ENCODE results near the gene RNF146.
"Not testable (repeated sequence)": the region's sequence is repeated elsewhere in the genome, so short reads cannot be mapped to it uniquely, and the experiment has no call there.

Gene RNF146

DNA sequence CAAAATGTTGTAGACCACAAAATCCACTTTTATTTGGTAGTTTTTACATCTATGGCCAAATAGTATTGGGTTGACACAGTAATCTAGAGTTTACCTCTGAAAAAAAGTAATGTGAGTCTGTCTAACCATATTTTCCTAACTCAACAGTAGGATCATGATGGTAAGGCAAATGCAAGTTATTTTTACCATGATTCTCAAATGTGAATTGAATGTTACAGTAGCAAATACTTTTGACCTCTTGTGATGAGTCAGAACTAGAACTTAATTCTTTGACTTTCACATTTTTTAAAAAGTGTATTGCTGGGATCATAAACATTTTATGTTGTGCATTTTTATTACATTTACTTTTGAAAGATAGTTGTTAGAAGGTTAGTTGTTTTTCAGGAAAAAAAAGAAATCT is 22.0 kb downstream of the RNF146 start:
- DNase-seq (ENCODE audit: low read depth in 2 of 2) = no peak

- DNase-seq (ENCODE audit: low read depth in 2 of 2) = no peak
Observed at GRCh38 chr6:127289934-127290333, 23.3 kb downstream of the RNF146 start.

- DNase-seq (ENCODE audit: low read depth in 2 of 2) = no peak
Observed at GRCh38 chr6:127290391-127291265, 24.0 kb downstream of the RNF146 start.

- no peak for DNase-seq (ENCODE audit: low read depth in 2 of 2)
Observed at GRCh38 chr6:127291495-127291894, 24.8 kb downstream of the RNF146 start.

- no peak for DNase-seq (ENCODE audit: low read depth in 2 of 2)
Observed at GRCh38 chr6:127297502-127298070, 30.9 kb downstream of the RNF146 start.

DNA sequence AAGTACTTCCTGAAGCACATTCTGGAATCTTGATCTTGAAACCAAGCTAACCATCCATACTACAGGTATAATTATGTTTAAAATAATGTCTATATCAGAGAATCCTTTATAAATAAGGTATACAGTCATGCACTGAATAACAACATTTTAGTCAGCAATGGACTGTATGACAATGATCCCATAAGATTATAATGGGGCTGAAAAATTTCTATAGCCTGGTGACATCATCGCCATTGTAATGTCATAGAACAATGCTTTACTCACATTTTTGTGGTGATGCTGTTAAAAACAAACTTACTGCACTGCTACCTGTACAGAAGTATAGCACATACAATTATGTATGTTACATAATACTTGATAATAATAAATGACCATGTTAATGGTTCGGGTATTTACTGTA is 31.8 kb downstream of the RNF146 start:
- DNase-seq (ENCODE audit: low read depth in 2 of 2) = no peak

- DNase-seq (ENCODE audit: low read depth in 2 of 2) = no peak
Observed at GRCh38 chr6:127299522-127300240, 33.0 kb downstream of the RNF146 start.

GRCh38 chr6:127300411-127300810 is 33.7 kb downstream of the RNF146 start:
- no peak for DNase-seq (ENCODE audit: low read depth in 2 of 2)

DNA sequence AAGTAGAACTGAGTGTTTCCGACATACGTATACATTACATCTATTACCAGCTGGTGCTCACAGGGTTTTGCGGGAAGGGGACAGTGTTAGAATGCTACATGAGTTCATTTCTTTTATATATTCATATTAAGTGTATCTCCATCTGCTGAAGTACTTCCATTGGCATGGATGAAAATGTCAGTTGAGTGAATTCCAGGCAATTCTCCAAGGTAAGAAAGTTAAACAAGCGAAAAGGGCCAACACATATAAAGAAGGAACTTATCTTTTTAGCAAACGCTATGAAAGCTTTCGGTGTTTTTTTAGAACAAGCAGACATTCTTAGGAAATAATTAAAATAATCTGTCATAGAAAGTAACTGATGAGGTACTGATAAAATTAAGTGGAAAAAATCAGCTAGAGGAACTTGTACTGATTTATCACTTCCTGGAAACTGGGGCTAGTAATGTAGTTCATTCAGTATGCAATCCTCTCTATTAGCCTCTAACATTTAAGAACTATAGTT is 34.6 kb downstream of the RNF146 start:
- no peak for DNase-seq (ENCODE audit: low read depth in 2 of 2)

GRCh38 chr6:127302728-127303660 is 36.3 kb downstream of the RNF146 start:
- DNase-seq (ENCODE audit: low read depth in 2 of 2) = peak in 1 of 2 donors; percentile 27

GRCh38 chr6:127303917-127304316 is 37.3 kb downstream of the RNF146 start:
- DNase-seq (ENCODE audit: low read depth in 2 of 2) = no peak

DNA sequence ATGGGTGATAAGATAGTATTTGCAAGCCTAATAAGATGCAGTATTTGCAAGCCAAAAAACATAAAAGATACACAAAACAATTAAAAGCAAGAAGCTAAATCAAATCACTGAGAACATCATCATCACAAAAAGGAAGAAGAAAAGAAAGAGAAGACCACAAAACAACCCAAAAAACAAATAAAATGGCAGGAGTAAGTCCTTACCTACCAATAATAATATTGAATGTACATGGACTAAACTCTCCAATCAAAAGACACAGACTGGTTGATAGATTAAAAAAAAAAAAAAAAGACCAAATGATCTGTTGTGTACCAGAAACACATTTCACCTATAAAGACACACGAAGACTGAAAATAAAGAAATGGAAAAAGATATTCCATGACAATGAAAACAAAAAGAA is 39.1 kb downstream of the RNF146 start:
- no peak for DNase-seq (ENCODE audit: low read depth in 2 of 2)

- DNase-seq (ENCODE audit: low read depth in 2 of 2) = no peak
Observed at GRCh38 chr6:127317388-127318128, 50.9 kb downstream of the RNF146 start.

DNA sequence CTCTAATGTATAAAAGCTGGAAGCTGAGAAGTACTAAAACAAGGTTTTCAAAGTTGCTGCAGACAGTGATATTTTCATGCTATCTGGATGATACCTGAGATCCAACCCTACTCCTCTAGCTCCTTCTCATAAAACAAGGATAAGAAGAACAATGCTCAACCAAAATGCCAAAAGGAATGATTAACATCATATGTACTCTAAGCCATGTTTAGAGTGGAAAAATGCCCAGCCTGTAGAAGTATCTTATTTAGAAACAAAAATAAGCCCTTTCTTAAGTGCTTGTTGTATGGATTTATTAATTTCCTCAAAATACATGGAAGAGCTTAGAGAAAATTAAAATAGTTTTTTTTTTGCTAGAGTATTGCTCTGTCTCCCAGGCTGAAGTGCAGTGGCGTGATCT is 53.0 kb downstream of the RNF146 start:
- DNase-seq (ENCODE audit: low read depth in 2 of 2) = no peak

DNA sequence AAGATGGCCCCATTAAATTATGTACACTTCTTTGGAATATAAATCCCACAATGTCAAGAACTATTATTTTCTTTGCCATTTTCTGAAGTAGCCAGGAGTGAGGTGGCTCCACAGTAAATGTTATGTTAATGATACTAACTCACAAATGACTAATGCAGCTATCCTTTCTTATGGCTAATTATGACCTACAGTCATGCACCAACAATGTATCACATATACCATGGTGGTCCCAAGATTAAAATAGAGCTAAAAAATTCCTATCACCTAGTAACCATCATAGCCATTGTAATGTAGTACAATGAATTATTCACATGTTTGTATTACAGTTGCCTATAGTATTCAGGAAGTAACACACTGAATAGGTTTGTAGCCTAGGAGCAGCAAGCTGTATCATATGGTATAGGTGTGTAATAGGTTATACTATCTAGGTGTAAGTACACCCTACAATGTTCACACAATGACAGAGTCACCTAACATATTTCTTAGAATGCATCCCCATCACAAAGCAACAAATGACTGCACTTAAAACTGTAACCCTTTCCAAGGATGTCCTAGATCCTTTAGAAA is 61.5 kb downstream of the RNF146 start:
- DNase-seq (ENCODE audit: low read depth in 2 of 2) = no peak

GRCh38 chr6:127331256-127331655 is 64.6 kb downstream of the RNF146 start:
- DNase-seq (ENCODE audit: low read depth in 2 of 2) = not testable (repeated sequence)

DNA sequence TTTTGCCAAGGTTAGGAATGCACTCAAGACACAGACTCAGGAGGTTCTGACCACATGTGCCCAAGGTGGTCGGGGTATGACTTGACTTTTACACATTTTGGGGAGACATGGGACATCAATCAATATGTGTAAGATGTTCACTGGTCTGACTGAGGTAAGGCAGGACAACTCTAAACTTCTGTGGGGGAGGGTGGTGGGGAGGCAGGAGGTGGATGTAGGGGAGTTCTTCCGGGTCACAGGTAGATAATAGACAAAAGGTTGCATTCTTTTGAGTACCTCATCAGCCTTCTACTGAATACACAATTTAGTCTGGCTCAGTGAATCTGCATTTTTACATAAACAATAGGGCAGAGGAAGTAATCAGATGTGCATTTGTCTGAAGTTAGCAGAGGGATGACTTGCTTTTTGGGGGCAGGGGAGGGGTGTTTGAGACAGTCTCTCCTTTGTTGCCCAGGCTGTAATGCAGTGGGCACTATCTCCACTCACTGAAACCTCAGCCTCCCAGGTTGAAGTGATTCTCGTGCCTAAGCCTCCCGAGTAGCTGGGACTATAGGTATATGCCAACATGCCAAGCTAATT is 65.8 kb downstream of the RNF146 start:
- no peak for DNase-seq (ENCODE audit: low read depth in 2 of 2)

Data from stimulated activated CD8-positive, alpha-beta memory T cell treated with anti-CD3 and anti-CD28 coated beads, Interleukin-7, amount 100 ng/mL, for 1 hour (primary cell).